ENCODE results near the gene SLC26A2.
A peak's percentile ranks its signal among the peaks of the same experiment; 100 is the strongest.

Gene SLC26A2

GRCh38 chr5:149939546-149939945 is 21.0 kb upstream of the SLC26A2 start (continued):
- TF ChIP-seq SP7 (tag by site-specific recombination; IDR thresholded peaks at IDR 0.05) = no peak
- no peak for TF ChIP-seq ZNF398 (tag by site-specific recombination; IDR thresholded peaks at IDR 0.05)
- TF ChIP-seq ZNF791 (tag by site-specific recombination; IDR thresholded peaks at IDR 0.05) = no peak
- TF ChIP-seq ZSCAN16 (tag by site-specific recombination; IDR thresholded peaks at IDR 0.05) = no peak
- no peak for TF ChIP-seq HOXA7 (CRISPR knock-in tag; IDR thresholded peaks at IDR 0.05; ENCODE audit: borderline replicate concordance)
- no peak for TF ChIP-seq REPIN1 (tag by site-specific recombination; IDR thresholded peaks at IDR 0.05; ENCODE audit: low read depth)
- no peak for TF ChIP-seq ZBTB7A (tag by site-specific recombination; IDR thresholded peaks at IDR 0.05; ENCODE audit: low read depth)
- 0 out of 2 replicates have a peak, but pooled peaks have one; percentile 8 for TF ChIP-seq ZBTB17 (tag by site-specific recombination; IDR thresholded peaks at IDR 0.05)
- no peak for TF ChIP-seq ZNF660 (tag by site-specific recombination; IDR thresholded peaks at IDR 0.05)
- TF ChIP-seq ZBTB21 (tag by site-specific recombination; IDR thresholded peaks at IDR 0.05) = no peak

GRCh38 chr5:149940077-149940574 is 20.4 kb upstream of the SLC26A2 start:
- Histone ChIP-seq H3K27ac (ENCODE audit: extremely low read depth, low read depth, low read length) (no peak overlapping the region), H3K4me1 (ENCODE audit: control insufficient read depth, insufficient read depth, low read length) (peaks cover 13% of the 10 kb centered on the region), H3K9me3 (ENCODE audit: control insufficient read depth, insufficient read depth, low read depth, low read length) (no peaks in the 10 kb centered on the region), H3K4me3 (ENCODE audit: low read depth, low read length) (no peak overlapping the region), H3K36me3 (ENCODE audit: control insufficient read depth in 2 of 2, insufficient read depth in 1 of 2, low read length in 2 of 2) (no peaks in the 10 kb centered on the region)
- ChIA-PET POLR2A (interaction anchor here (1.9 kb wide), 1 partner anchor 20 kb away, joined by 8 read pairs; the partner anchor contains the start of gene SLC26A2), CTCF (interaction anchor here (0.6 to 1.7 kb wide), 4 partner anchors 17 to 511 kb away, joined by 3 to 4 read pairs (median 3); no protein-coding TSS in a partner anchor)
- TF ChIP-seq ZBTB10 (tag by site-specific recombination; IDR thresholded peaks at IDR 0.05) (no peak), ZNF677 (tag by site-specific recombination; IDR thresholded peaks at IDR 0.05) (no peak), KLF8 (tag by site-specific recombination; IDR thresholded peaks at IDR 0.05) (no peak), ZNF76 (tag by site-specific recombination; IDR thresholded peaks at IDR 0.05; ENCODE audit: borderline replicate concordance, low read depth) (no peak), ZNF571 (tag by site-specific recombination; IDR thresholded peaks at IDR 0.05) (no peak), SALL2 (tag by site-specific recombination; IDR thresholded peaks at IDR 0.05; ENCODE audit: borderline replicate concordance) (no peak), ZNF24 (tag by site-specific recombination; IDR thresholded peaks at IDR 0.05) (no peak; the same call in 1 of the 2 replicates), TRIM28 (IDR thresholded peaks at IDR 0.05; ENCODE audit: borderline replicate concordance, low read length) (no peak), ZNF10 (tag by site-specific recombination; IDR thresholded peaks at IDR 0.05) (no peak), ZIC2 (tag by site-specific recombination; IDR thresholded peaks at IDR 0.05) (no peak), ZEB2 (tag by site-specific recombination; IDR thresholded peaks at IDR 0.05) (peak; percentile 63), ZNF426 (tag by site-specific recombination; IDR thresholded peaks at IDR 0.05) (no peak), HIC1 (tag by site-specific recombination; IDR thresholded peaks at IDR 0.05) (no peak), KLF17 (tag by site-specific recombination; IDR thresholded peaks at IDR 0.05) (no peak), ZNF664 (tag by site-specific recombination; IDR thresholded peaks at IDR 0.05) (no peak), ZBTB21 (tag by site-specific recombination; IDR thresholded peaks at IDR 0.05) (peak; percentile 69; the same call in 1 of the 2 replicates), ZNF501 (tag by site-specific recombination; IDR thresholded peaks at IDR 0.05) (no peak), ZNF549 (tag by site-specific recombination; IDR thresholded peaks at IDR 0.05) (no peak), ZBTB1 (tag by site-specific recombination; IDR thresholded peaks at IDR 0.05) (no peak), ZNF175 (tag by site-specific recombination; IDR thresholded peaks at IDR 0.05) (no peak), ZNF214 (tag by site-specific recombination; IDR thresholded peaks at IDR 0.05; ENCODE audit: borderline replicate concordance) (no peak), ZNF514 (tag by site-specific recombination; IDR thresholded peaks at IDR 0.05) (no peak)

All from HEK293 (cell line).